HepG2 (cell line): ENCODE measurements around the gene PRPSAP1. TPM values are rescaled to one million over a fixed set of nuclear protein-coding genes. Genes with fewer than 3 reads are reported as not detected.

ENCODE experiments used
- E2F5 ChIP-seq: sonication (generic); formaldehyde crosslinking; conservative IDR thresholded peaks from 2 replicates; pipeline ENCODE4 v1.4.0; 2020; ENCODE audit warnings: missing genetic modification reagents
- GFI1 ChIP-seq: sonication (generic); formaldehyde crosslinking; IDR thresholded peaks from 2 replicates; pipeline ENCODE4 v1.5.0; 2020; ENCODE audit warnings: missing genetic modification reagents, mild to moderate bottlenecking, borderline replicate concordance
- HBP1 ChIP-seq: IDR thresholded peaks from 2 replicates; pipeline ENCODE4 v1.6.1; 2016; ENCODE audit warnings: low read depth, control low read depth
- HDAC1 ChIP-seq: sonication (generic); formaldehyde crosslinking; IDR thresholded peaks from 2 replicates; pipeline ENCODE4 v1.5.1; 2020; ENCODE audit warnings: mild to moderate bottlenecking, missing genetic modification reagents
- MLLT10 ChIP-seq: sonication (generic); formaldehyde crosslinking; IDR thresholded peaks from 2 replicates; pipeline ENCODE4 v1.4.0; 2020; ENCODE audit warnings: missing genetic modification reagents
- MTA1 ChIP-seq: sonication (generic); formaldehyde crosslinking; IDR thresholded peaks from 2 replicates; pipeline ENCODE4 v1.4.0; 2020; ENCODE audit warnings: missing genetic modification reagents, mild to moderate bottlenecking, borderline replicate concordance
- NFYB ChIP-seq: sonication (generic); formaldehyde crosslinking; IDR thresholded peaks from 2 replicates; pipeline ENCODE4 v1.4.0; 2020; ENCODE audit warnings: missing genetic modification reagents
- RXRA ChIP-seq: sonication (generic); formaldehyde crosslinking; IDR thresholded peaks from 2 replicates; pipeline ENCODE4 v1.5.1; 2020; ENCODE audit warnings: missing genetic modification reagents
- SAFB2 ChIP-seq: sonication (generic); formaldehyde crosslinking; IDR thresholded peaks from 2 replicates; pipeline ENCODE4 v1.5.1; 2020; ENCODE audit warnings: missing genetic modification reagents, low read depth, mild to moderate bottlenecking, borderline replicate concordance
- SMARCE1 ChIP-seq: fragments of 450-650 bp; IDR thresholded peaks from 2 replicates; pipeline ENCODE4 v1.6.1; 2017; ENCODE audit warnings: borderline replicate concordance
- U2AF1 ChIP-seq: fragments of 200-400 bp; formaldehyde crosslinking; optimal IDR thresholded peaks from 2 replicates; pipeline ENCODE3; 2017; ENCODE audit warnings: mild to moderate bottlenecking, low read depth, low read length
- ZBTB14 ChIP-seq: sonication (generic); formaldehyde crosslinking; IDR thresholded peaks from 2 replicates; pipeline ENCODE4 v1.4.0; 2020; ENCODE audit warnings: missing genetic modification reagents
- ZBTB4 ChIP-seq: sonication (generic); formaldehyde crosslinking; IDR thresholded peaks from 2 replicates; pipeline ENCODE4 v1.4.0; 2020; ENCODE audit warnings: missing genetic modification reagents, mild to moderate bottlenecking, borderline replicate concordance
- ZBTB43 ChIP-seq: sonication (generic); formaldehyde crosslinking; conservative IDR thresholded peaks from 2 replicates; pipeline ENCODE4 v1.4.0; 2020; ENCODE audit warnings: missing genetic modification reagents
- ZMAT3 ChIP-seq: sonication (generic); formaldehyde crosslinking; conservative IDR thresholded peaks from 2 replicates; pipeline ENCODE4 v1.7.0; 2021; ENCODE audit warnings: missing genetic modification reagents
- ZNF124 ChIP-seq: sonication (generic); formaldehyde crosslinking; IDR thresholded peaks from 2 replicates; pipeline ENCODE4 v1.4.0; 2020; ENCODE audit warnings: missing genetic modification reagents
- ZNF460 ChIP-seq: sonication (generic); formaldehyde crosslinking; IDR thresholded peaks from 2 replicates; pipeline ENCODE4 v1.5.1; 2020; ENCODE audit warnings: missing genetic modification reagents, mild to moderate bottlenecking, borderline replicate concordance
- ZNF501 ChIP-seq: sonication (generic); formaldehyde crosslinking; IDR thresholded peaks from 2 replicates; pipeline ENCODE4 v1.5.1; 2020; ENCODE audit warnings: mild to moderate bottlenecking, moderate library complexity, missing genetic modification reagents
- ZNF660 ChIP-seq: sonication (generic); formaldehyde crosslinking; IDR thresholded peaks from 2 replicates; pipeline ENCODE4 v1.5.1; 2020; ENCODE audit warnings: mild to moderate bottlenecking, low read depth, missing genetic modification reagents, borderline replicate concordance
- ZSCAN12 ChIP-seq: sonication (generic); formaldehyde crosslinking; IDR thresholded peaks from 2 replicates; pipeline ENCODE4 v1.9.0; 2021; ENCODE audit warnings: mild to moderate bottlenecking, missing genetic modification reagents
- ZSCAN30 ChIP-seq: sonication (generic); formaldehyde crosslinking; IDR thresholded peaks from 2 replicates; pipeline ENCODE4 v1.5.0; 2020; ENCODE audit warnings: mild to moderate bottlenecking, missing genetic modification reagents
- polyA plus RNA-seq, 8 experiments: library from polyadenylated mRNA; depleted of rRNA in 3 of 8; stranded (reverse) in 7 of 8; unstranded in 1 of 8; fragments of >200 nt; fragmentation: Illumina TruSeq in 4 of 8; extraction: Trizol in 4 of 8; gene quantifications; 2 replicates each; pipeline versions ENCODE4 v1.2.1 to v1.2.3, GENCODE V29; 2011 to 2016; ENCODE audit warnings: low read depth in 4 of 8, missing spikeins in 1 of 8, mixed read lengths in 1 of 8; ENCODE audit not compliant: insufficient read depth in 1 of 8
- total RNA-seq, 5 experiments: library from RNA; depleted of rRNA; stranded (reverse); fragments of >200 nt; fragmentation: Illumina TruSeq; extraction: Trizol; gene quantifications; 2 replicates each; pipeline ENCODE4 v1.2.3, GENCODE V29; 2016; ENCODE audit warnings: low read depth in 1 of 5

The PRPSAP1 gene
- total and polyA plus RNA-seq, 2 of the 13 experiments (the other 11 are each of a cell fraction or from before 2014, with no cell fraction given), result 91.1 to 314 TPM

GRCh38 chr17:76353599-76354316, at the start of gene PRPSAP1 (continued):
- peak; percentile 98 for TF ChIP-seq U2AF1
- no peak; the same call in 1 of the 2 replicates for TF ChIP-seq ZNF460 (CRISPR knock-in tag)
- TF ChIP-seq MTA1 (CRISPR knock-in tag), result peak; percentile 89
- peak; percentile 98 for TF ChIP-seq ZBTB4
- no peak for TF ChIP-seq ZSCAN30 (CRISPR knock-in tag)
- TF ChIP-seq RXRA (CRISPR knock-in tag), result peak; percentile 85; the same call in 1 of the 2 replicates
- peak; percentile 17; the same call in 1 of the 2 replicates for TF ChIP-seq ZNF124 (CRISPR knock-in tag)
- peak; percentile 65; the same call in 1 of the 2 replicates for TF ChIP-seq HBP1 (CRISPR knock-in tag)
- 0 out of 2 replicates have a peak, but pooled peaks have one; percentile 75 for TF ChIP-seq ZNF660
- no peak; the same call in 1 of the 2 replicates for TF ChIP-seq NFYB
- TF ChIP-seq E2F5 (CRISPR knock-in tag), result peak; percentile 73; the same call in 1 of the 2 replicates
- no peak for TF ChIP-seq MLLT10 (CRISPR knock-in tag)
- TF ChIP-seq ZBTB43, result 0 out of 2 replicates have a peak, but pooled peaks have one; percentile 35
- TF ChIP-seq SMARCE1, result no peak
- peak; percentile 89 for TF ChIP-seq HDAC1 (CRISPR knock-in tag)
- TF ChIP-seq ZBTB14 (CRISPR knock-in tag), result peak; percentile 74
- TF ChIP-seq GFI1 (CRISPR knock-in tag), result no peak; the same call in none of the 2 replicates
- TF ChIP-seq ZSCAN12 (CRISPR knock-in tag), result peak; percentile 91; the same call in 1 of the 2 replicates
- peak; percentile 97 for TF ChIP-seq ZNF501
- TF ChIP-seq ZMAT3, result peak; percentile 89; the same call in 1 of the 2 replicates
- TF ChIP-seq SAFB2 (CRISPR knock-in tag), result peak; percentile 74; the same call in 1 of the 2 replicates
